ENCODE data around the gene STAMBPL1. TPM values are rescaled to one million over a fixed set of nuclear protein-coding genes. Genes with fewer than 3 reads are reported as not detected.
A peak's percentile ranks its signal among the peaks of the same experiment; 100 is the strongest.
"Not testable (repeated sequence)": the region's sequence is repeated elsewhere in the genome, so short reads cannot be mapped to it uniquely, and the experiment has no call there.

The STAMBPL1 gene
- polyA plus RNA-seq, 3 donors = 1.4 to 2.0 (median 1.5) TPM

DNA sequence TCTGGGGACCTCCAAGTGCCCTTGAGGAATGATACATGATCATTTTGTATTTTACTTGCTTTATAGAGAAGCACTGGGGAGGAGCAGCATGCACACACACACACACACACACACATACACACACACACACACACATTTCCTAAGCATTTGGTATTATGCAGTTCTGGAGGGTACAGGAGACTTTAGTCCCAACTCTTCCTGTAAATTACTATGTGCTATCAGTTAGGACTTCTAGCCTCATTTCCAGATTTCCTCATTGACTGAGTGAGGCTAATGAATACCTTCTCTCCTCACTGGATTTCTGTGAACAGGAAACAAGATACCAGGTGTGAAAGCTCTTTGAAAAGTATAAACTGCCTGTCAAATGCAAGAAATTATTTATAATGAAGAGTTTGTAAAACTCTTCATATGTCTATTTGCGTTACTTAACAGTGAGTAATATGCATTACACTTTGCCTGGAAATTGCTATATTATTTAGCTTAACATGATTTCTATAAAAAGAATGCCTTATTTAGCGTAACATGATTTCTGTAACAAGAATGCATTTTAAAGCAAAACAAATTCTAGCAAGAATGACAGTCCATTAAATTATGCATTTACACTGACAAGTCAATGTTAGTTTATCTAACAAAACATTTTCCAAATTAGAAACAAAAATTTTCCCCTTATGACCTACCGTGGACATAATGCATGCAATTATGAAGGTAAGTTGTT lies 38.3 kb downstream of the STAMBPL1 start:
- DNase-seq = no peak

DNA sequence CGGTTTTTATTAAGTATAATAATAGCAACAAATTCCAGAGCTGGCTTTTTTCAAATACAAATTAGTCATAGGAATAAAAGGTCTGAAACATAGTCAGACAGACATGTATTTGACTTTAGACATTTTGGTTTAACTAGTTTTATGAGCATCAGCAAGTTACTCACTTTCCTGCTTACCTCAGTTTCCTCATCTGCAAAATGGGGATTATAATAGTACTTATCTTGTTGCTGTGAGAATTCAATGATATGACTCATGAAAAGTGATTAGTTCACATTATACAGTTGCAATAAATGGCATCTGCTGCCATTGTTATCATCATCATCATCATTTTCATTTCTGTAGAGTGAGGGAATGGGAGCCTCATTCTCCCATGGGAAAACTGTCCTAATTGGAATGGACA lies 39.0 kb downstream of the STAMBPL1 start:
- no peak for DNase-seq

DNA sequence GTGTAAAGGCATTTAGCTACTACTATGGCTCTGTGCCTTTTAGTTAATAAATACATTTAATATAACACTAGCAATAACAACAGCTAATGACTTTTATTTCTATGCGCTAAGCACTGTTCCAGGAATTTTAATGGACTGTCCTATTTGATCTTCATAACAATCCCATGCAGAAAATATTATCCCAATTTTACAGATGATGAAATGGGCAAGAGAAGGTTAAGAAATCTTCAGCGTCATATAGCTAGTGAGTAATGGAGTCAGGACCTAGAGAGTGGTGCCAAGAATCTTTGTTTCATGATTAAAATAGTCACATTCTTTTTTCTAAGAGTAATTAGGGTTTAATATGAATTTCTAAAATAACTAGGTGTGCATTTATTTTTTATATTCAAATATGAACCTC lies 40.2 kb downstream of the STAMBPL1 start:
- DNase-seq = no peak

DNA sequence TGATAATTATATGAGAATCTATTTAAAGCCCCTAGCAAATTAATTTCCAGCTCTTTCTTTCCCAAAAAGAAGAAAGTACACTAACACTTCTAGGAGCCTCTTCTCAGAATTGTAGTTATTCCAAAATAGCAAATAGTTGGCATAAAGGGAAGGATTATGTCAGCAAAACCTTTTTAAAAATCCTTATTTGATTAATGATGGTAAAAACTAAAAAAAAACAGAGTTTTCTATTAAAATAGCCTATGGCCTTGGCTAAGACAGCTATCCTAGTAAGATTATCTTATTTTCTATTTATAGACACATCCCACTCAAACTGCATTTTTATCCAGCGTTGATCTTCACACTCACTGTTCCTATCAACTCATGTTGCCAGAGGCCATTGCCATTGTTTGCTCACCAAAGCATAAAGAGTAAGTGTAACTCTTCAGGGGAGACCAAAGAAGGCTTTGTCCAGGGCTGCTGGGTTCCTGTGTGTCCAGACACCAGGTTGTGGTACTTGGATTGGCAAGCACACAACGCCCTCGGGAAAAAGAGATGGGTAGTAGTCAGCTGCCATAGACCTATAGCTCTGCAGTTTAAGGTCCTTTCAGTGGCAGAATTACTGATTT lies 41.0 kb downstream of the STAMBPL1 start:
- no peak for DNase-seq

DNA sequence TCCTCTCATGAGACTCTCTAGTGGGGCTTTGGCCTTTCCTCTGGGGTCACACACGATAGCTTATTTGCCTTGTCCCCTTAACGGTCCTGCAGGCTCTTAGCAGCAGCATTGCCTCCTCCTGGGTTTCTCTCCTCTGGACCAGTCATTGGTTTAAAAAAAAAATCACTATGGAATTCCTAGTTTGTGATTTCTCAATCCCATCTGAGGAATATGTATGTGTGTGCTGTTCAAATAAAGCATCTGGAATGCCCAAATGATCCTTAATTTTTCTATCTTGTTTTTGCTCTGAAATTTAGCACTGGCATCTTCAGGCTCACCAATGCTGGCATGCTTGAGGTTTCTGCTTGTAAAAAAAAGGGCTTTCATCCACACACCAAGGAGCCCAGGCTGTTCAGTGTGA lies 42.0 kb downstream of the STAMBPL1 start:
- DNase-seq = no peak

DNA sequence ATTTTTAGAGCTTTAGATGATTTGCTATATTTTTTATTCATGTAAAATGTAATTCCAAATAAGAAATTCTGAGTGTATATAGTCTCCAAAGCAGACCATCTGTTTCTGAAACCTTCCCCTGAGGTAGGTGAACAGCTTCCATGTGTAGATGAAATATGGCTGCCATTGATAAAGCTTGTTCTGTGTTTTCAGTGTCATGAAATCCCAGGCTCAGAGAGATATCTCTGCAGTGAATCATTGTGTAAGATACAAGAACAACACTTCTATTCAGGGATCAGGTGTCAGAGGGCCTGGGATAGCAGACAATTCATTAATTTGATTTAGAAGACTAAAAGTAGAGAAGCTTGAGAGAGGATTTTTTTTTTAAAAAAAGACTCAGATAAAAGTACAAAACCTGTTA lies 43.5 kb downstream of the STAMBPL1 start:
- peak; percentile 22 for DNase-seq

DNA sequence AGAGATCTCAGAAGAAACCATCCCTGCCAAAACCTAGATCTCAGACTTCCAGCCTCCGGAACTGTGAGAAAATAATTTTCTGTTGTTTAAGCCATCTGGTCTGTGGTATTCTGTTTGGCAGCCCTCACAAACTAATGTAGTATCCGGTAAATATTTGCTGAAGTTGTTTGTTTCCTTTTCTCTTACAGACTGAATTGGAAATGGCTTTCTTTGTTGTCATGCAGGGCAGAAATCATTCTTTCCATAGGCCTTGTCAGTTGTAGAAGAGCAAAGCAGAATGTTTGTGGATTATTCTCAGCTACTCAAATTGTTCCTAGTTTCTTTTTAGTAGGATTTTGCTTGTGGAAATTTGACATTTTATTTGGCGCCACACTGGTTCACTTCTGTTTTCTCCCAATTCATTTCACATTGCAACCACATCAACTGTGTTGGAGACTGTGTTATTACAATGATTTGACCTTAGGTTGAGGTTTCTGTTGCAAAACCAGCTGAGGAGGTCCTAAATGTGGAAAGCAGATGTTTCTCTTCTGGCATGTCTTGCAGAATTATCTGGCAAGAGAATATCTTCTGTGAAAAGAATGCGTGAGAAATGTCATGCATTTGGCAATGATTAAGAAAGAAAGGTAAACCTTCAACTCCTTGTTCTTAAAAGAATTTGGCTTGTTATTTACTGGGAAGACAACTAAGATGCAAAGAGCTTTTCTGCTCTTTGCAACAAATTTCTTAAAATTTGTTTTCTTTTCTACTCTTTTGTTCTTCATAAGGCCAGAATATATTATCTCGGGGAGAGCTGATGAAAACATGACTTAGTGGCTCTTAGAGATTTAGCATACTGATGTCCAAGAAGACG lies 46.7 kb downstream of the STAMBPL1 start:
- no peak for DNase-seq

DNA sequence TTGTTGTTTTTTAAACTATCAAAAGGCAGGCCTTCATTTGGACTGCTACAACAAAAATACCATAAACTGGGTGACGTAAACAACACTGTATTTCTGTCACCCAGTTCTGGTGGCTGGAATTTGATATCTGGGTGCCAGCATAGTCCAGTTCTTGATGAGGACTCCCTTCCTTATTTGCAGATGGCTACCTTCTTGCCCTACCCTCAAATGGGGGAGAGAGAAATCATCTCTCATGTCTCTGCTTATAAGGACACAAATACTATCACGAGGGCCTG lies 47.3 kb downstream of the STAMBPL1 start:
- DNase-seq = no peak

DNA sequence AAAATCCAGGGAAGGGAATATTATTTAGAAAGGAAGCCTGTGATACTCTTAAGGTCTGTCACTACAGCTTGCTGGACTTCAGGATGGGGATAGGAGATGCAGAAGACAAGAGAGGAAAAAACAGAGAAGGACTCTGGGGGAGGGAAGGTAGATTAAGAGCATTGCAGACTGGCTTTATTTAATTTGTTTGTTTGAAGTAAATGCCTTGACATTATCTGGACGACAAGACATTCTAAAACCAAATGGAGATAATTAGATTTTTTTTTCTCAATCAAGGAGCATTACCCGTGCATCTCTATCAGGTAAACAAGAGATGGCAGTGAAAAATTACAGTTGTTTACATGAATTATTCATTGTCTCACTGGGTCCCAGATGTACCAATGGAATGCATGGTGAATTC lies 48.2 kb downstream of the STAMBPL1 start:
- DNase-seq = no peak

DNA sequence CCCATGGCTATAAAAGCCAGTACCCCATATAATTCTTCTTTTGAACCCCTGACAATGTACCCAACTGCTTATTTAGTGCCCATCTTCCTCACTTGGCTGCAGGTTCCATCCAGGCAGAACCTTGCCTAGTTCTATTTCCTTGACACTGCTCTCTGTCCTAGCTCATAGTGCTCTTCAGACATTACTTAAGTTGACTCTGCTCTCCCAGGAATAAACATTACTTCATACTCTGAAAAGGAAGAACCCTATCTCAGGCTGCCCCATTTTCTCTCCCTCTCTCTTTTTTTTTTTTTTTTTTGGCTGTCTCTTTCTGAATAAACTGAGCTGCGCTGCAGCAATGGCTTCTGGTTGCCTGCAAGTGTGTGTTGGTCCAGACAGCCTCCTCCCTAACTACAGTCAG lies 51.5 kb downstream of the STAMBPL1 start:
- no peak for DNase-seq

DNA sequence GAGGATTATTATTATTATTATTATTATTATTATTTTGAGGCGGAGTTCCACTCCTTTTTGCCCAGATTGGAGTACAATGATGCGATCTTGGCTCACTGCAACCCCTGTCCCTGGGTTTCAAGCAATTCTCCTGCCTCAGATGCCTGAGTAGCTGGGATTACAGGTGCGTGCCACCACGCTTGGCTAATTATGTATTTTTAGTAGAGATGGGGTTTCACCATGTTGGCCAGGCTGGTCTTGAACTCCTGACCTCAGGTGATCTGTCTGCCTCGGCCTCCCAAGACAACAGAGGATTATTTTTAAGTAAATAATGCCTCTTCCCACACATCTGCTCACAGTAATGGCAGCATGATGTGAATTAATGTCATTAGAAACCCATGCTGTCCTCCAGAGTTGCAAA lies 52.0 kb downstream of the STAMBPL1 start:
- DNase-seq = not testable (repeated sequence)

DNA sequence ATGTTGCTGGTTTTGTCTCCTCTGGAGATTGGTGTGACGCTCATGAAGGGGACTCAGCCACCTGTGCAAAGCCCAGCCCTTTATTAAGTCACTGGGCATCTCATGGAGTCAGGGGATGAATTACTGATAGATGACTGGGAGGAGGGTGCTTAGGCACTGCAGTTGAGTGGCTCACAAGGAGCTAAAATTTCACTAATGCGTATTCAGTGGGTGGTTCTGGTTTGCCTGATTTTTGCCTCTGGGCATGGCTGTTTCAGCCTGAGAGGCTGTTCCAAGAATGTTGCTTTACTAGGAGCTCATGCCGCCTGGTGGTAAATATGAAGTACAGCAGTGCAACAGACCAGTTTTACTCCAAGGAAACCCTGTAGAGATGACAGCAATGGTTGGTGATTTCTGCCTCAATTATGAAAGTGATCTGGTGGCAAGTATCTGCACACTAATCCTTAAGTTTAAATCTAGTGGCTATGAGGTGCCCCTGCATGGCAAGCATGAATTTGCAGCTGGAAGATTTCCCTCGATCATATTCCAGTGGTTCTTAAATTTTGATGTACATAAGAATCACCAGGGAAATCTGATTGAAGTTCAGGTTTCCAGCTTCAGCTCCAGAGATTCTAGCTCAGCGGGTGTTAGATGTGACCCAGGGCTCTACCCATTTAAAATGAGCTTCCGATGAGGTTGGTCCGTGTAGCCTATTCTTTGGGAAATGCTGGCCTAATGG lies 52.7 kb downstream of the STAMBPL1 start:
- DNase-seq = peak; percentile 81

DNA sequence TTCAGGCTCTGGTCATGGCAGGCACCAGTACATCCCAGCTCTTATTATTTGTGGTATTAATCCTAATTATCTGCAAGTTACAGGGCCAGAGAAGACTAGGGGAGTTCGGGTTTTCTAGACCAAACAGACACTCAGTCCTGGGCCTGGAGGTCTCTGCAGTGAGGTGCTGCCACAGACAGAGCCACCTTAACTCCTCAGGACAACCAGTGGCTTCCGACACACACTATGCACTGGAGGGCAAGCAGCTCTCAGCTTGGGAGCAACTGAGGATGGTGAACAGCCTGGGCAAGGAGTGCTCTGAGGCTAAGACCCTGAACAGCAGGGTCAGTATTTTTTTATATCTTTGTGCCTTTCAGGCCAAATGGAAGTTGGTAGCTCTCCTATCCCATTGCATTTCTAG lies 53.5 kb downstream of the STAMBPL1 start:
- DNase-seq = no peak

DNA sequence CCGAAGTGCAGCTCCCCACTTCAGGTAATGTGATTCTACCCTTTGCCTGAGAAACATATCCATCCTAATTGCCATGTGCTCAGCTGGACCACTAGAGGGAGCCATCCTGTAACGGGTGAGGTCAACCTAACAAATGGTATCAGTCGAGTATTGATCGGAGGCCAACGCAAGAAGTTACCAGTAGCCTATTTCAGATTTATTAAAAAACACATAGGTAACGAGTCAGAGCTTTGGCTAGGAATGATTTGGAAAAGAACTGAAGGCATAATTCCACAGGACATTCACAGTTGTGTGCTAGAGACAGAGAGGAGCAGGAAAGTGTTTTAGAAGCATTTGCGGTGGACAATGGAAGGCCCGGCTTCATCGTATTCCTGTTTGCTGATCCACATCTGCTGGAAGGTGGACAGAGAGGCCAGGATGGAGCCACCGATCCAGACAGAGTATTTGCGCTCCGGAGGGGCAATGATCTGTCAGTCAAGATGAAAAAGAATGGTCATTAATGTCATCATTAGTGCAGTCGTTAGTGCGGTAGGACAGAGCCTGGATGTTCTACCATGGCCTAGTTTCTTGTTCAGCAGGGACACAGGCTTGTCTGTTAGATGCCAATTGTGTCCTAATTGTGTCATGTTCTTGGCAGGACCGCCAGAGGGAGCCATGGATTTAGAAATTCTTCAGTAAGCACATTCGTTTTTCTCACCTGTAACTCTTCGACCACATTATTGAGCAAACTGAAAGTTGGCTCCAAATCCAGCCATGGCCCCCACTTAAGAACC lies 55.0 kb downstream of the STAMBPL1 start:
- DNase-seq = peak; percentile 81

DNA sequence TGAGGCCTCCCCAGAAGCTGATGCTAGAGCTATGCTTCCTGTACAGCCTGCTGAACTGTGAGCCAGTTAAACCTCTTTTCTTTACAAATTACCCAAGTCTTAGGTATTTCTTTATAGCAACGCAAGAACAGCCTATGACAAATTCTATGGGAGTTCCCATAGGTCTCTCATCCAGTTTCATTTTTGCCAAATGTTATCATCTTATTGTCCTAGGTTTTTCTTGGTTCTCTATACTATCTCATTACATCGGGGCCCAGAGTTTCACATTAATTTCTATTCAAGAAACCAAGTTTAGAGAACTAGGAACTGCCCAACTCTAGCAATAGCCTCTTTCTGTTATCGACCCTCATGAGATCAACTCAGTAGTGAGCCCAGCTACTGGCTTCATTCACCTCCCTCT lies 56.6 kb downstream of the STAMBPL1 start:
- DNase-seq = no peak

DNA sequence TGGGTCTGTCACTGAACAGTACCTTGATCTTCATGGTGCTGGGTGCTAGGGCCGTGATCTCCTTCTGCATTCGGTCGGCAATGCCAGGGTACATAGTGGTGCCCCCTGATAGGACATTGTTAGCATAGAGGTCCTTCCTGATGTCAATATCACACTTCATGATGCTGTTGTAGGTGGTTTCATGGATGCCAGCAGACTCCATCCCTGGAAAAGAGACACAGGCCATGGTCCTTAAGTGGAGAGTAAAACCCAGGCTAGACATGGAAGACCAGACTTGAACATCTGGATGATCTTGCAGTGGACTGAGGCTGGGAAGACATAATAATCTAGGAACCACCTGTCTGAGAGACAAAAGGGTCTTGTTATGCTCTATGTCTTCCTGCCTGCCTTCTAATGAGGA lies 58.0 kb downstream of the STAMBPL1 start:
- DNase-seq = no peak

DNA sequence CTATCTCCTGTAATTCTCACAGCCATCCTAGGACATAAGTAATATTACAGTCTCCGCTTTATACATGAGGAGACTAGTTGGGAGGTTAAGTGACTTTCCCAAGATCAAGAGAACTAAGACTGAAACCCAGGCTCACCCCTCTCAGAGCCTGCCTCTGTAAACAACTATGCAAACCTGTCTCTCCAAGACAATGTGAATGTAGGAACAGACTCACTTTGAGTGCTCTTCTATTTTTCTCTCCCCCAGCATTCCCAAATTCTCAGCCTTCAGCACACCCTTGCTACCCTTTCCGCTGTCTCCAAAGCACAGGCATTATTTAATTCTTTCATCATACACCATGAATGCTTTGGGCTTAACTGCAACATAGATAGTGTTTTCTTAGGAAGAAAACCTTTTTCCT lies 58.9 kb downstream of the STAMBPL1 start:
- DNase-seq = no peak

DNA sequence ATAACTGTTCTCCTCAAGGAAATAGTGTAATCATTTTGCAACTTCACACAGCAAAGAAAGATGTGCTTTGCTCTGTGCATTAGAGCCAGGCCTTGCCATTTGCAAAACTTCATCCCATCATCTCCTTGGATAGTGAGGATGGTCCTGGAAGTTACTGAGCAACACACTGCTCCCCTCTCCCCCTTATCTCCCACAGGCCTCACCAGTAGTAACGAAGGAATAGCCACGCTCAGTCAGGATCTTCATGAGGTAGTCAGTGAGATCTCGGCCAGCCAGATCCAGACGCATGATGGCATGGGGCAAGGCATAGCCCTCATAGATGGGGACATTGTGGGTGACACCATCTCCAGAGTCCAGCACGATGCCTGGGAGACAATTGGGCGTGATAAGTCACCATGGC lies 61.0 kb downstream of the STAMBPL1 start:
- no peak for DNase-seq

DNA sequence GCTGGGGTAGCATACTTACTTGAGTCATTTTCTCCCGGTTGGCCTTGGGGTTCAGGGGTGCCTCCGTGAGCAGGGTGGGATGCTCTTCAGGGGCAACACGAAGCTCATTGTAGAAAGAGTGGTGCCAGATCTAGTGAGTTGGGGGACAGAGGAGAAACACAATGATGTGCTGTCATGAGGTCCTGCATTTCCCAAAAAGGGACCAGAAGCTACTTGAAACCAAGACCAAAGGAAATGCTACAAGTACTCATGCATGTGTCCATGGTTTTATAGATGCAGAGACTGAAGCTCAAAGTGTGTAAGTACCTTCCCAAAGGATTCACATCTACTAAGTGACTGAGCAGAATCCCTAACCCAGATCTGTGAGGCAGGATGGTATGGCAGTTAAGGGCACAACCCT lies 63.7 kb downstream of the STAMBPL1 start:
- no peak for DNase-seq

DNA sequence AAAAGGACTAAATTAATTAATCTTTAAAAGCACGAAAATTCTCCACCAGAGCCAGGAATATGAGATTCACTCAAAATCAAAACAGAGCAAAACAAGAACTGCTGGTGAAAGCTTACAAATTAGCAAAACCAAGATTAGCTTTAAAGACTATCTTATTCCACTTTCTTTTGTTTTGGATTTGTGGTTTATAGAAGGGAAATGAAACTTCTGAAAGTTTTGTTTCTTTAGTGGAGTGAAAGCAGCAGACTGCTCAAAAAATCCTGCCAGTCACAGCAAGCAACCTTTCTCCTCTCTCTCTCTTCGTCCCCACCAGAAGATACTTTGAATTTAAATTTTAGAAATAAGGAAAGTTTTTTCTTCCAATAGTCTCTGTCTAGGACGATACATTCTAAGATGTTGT lies 64.8 kb downstream of the STAMBPL1 start:
- no peak for DNase-seq

DNA sequence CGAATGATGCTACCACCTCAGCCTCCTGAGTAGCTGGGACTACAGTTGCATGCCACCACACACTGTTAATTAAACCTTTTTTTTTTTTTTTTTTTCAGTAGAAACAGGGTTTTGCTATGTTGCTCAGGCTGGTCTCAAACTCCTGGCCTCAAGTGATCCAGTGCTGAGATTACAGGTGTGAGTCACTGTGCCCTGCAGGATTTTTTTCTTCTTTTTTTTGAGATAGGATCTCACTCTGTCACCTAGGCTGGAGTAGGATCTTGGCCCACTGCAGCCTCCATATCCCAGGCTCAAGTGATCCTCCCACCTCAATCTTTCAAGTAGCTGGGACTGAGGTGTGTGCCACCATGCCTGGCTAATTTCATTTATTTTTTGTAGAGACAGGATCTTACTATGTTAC lies 66.2 kb downstream of the STAMBPL1 start:
- DNase-seq = no peak
